GM12878 (cell line): Measurements from ENCODE around the gene DLG2. TPM values are rescaled to one million over a fixed set of nuclear protein-coding genes. Genes with fewer than 3 reads are reported as not detected.

Source experiments
- ATAC-seq: fragments of 200-7000 bp; cut with Tn5 transposase; 3 replicates; pipeline ENCODE4 v1.9.1; 2020; ENCODE audit warnings: mild to moderate bottlenecking, moderate library complexity
- BruUV-seq: library from RNA; stranded (reverse); fragments of 400-500 nt; replicated peaks from 2 replicates; lab custom pipeline; 2021; lab: Mats Ljungman, UMichigan
- CTCF ChIA-PET: fragments of 300-600 bp; sonication (Branson Sonifier 250); formaldehyde crosslinking; extraction: SDS; loops from one replicate; lab custom pipeline; 2021; ENCODE audit warnings: inconsistent platforms; lab: Yijun Ruan, JAX
- POLR2A ChIA-PET: fragments of 350-600 bp; formaldehyde crosslinking; extraction: SDS; loops from one replicate; lab custom pipeline; 2021; ENCODE audit warnings: inconsistent platforms; lab: Charles Lee
- RAD21 ChIA-PET: fragments of 300-600 bp; sonication (Branson Sonifier 250); formaldehyde crosslinking; loops from one replicate; lab custom pipeline; 2023; ENCODE audit warnings: antibody characterized with exemption; ENCODE audit not compliant: unreplicated experiment; lab: Charles Lee
- SMC1A ChIA-PET: fragments of 300-600 bp; sonication (Branson Sonifier 250); formaldehyde crosslinking; loops from one replicate; lab custom pipeline; 2023; ENCODE audit not compliant: unreplicated experiment, uncharacterized antibody; lab: Charles Lee
- DNase-seq: peaks from one replicate; pipeline ENCODE4 v3.0.0-alpha.2; 2011; ENCODE audit warnings: low read depth, low spot score
- FAIRE-seq: peaks from 3 replicates; lab custom pipeline; 2011; peaks lifted over from hg19 to GRCh38; lab: Jason Lieb, UNC
- H2AFZ ChIP-seq: 2 replicates; pipeline ENCODE4 v1.6.0; 2011; ENCODE audit warnings: low read depth, low read length, control low read depth; ENCODE audit not compliant: control insufficient read depth
- H3K27ac ChIP-seq: 2 replicates; pipeline ENCODE4 v1.5.1; 2011; ENCODE audit warnings: control low read depth; ENCODE audit not compliant: control insufficient read depth, insufficient read depth
- H3K27me3 ChIP-seq, 2 experiments: replicated peaks in 1 of 2; 2 replicates each; pipeline versions ENCODE4 v1.6.0 to v1.6.1; 2011; ENCODE audit warnings: low read length in 1 of 2; ENCODE audit not compliant: control insufficient read depth in 2 of 2, insufficient read depth in 2 of 2
- H3K36me3 ChIP-seq, 2 experiments: 2 replicates each; pipeline ENCODE4 v1.5.1; 2011; ENCODE audit warnings: low read length in 1 of 2; ENCODE audit not compliant: control insufficient read depth in 2 of 2, insufficient read depth in 2 of 2
- H3K4me1 ChIP-seq: 2 replicates; pipeline ENCODE4 v1.6.1; 2011; ENCODE audit warnings: mild to moderate bottlenecking, low read length, moderate library complexity, mixed read lengths; ENCODE audit not compliant: control insufficient read depth, insufficient read depth
- H3K4me2 ChIP-seq: 2 replicates; pipeline ENCODE4 v1.6.0; 2011; ENCODE audit warnings: control low read depth; ENCODE audit not compliant: control insufficient read depth, insufficient read depth
- H3K4me3 ChIP-seq: fragments of 200-600 bp; sonication (generic); 2 replicates; pipeline ENCODE4 v1.5.1; 2016
- H3K79me2 ChIP-seq: 2 replicates; pipeline ENCODE4 v1.6.0; 2011; ENCODE audit warnings: low read length; ENCODE audit not compliant: control insufficient read depth, insufficient read depth
- H3K9ac ChIP-seq: 2 replicates; pipeline ENCODE4 v1.8.0; 2011; ENCODE audit warnings: low read length, control low read depth, mixed read lengths; ENCODE audit not compliant: control insufficient read depth, insufficient read depth
- H3K9me3 ChIP-seq: replicated peaks from 3 replicates; pipeline ENCODE4 v1.5.1; 2011; ENCODE audit warnings: mild to moderate bottlenecking, low read length; ENCODE audit not compliant: control insufficient read depth, insufficient read depth
- H4K20me1 ChIP-seq: 2 replicates; pipeline ENCODE4 v1.6.0; 2011; ENCODE audit not compliant: control insufficient read depth, insufficient read depth
- ATF7 ChIP-seq: fragments of 450-650 bp; IDR thresholded peaks from 2 replicates; pipeline ENCODE4 v1.6.1; 2016; ENCODE audit warnings: low read depth, mild to moderate bottlenecking
- EED ChIP-seq: sonication (generic); IDR thresholded peaks from 2 replicates; pipeline ENCODE4 v1.6.1; 2016; ENCODE audit warnings: antibody characterized with exemption, low read depth
- ESRRA ChIP-seq: IDR thresholded peaks from 2 replicates; pipeline ENCODE4 v1.6.1; 2012; ENCODE audit warnings: mild to moderate bottlenecking, low read length, improper control_type of control experiment
- GABPA ChIP-seq: IDR thresholded peaks from 2 replicates; pipeline ENCODE4 v1.6.1; 2014; ENCODE audit warnings: antibody characterized with exemption, low read depth, mild to moderate bottlenecking, inconsistent platforms
- IKZF1 ChIP-seq: fragments of 450-650 bp; conservative IDR thresholded peaks from 2 replicates; pipeline ENCODE4 v1.6.1; 2017; ENCODE audit warnings: antibody characterized with exemption, mild to moderate bottlenecking
- NR2C1 ChIP-seq: fragments of 450-650 bp; IDR thresholded peaks from 2 replicates; pipeline ENCODE4 v1.6.1; 2017; ENCODE audit warnings: antibody characterized with exemption, mild to moderate bottlenecking, moderate library complexity
- NR2F1 ChIP-seq: fragments of 450-650 bp; conservative IDR thresholded peaks from 2 replicates; pipeline ENCODE4 v1.6.1; 2017; ENCODE audit warnings: mild to moderate bottlenecking
- SMC3 ChIP-seq: IDR thresholded peaks from 2 replicates; pipeline ENCODE4 v1.6.1; 2011; ENCODE audit warnings: low read length, improper control_type of control experiment, borderline replicate concordance
- YY1 ChIP-seq: IDR thresholded peaks from 2 replicates; pipeline ENCODE4 v1.6.1; 2011; ENCODE audit warnings: low read depth, mild to moderate bottlenecking, low read length
- WGBS: methylation state at CpG from one replicate; pipeline ENCODE4 v1.1.6; 2016; ENCODE audit warnings: low lambda C conversion rate; ENCODE audit not compliant: insufficient replicate concordance, insufficient coverage; ENCODE audit errors: missing lambda C conversion rate; 5-methylcytosine and 5-hydroxymethylcytosine counted together
- in situ Hi-C: fragments of 300-500 bp; cut with MboI; formaldehyde crosslinking; loops from 9 replicates; pipeline ENCODE4 v1.14.3; 2018; ENCODE audit warnings: mixed read lengths
- intact Hi-C: fragments of 100-400 bp; cut with micrococcal nuclease; formaldehyde crosslinking; loops from one replicate; pipeline ENCODE4 v1.14.2; 2022; ENCODE audit not compliant: unreplicated experiment
- polyA plus RNA-seq, 11 experiments: library from polyadenylated mRNA; depleted of rRNA in 4 of 11; unstranded in 6 of 11; stranded (reverse) in 5 of 11; fragments of >200 nt; fragmentation: Nextera tagmentation in 4 of 11; fragmentation: Illumina TruSeq in 1 of 11; extraction: Ambion mirVana in 4 of 11; extraction: Trizol in 1 of 11; gene quantifications; 1 replicate in 1 of 11; 2 replicates in 10 of 11; pipeline versions ENCODE4 v1.2.1 to v1.2.3, GENCODE V29; 2011 to 2016; ENCODE audit warnings: inconsistent platforms in 2 of 11, missing spikeins in 2 of 11, low read depth in 1 of 11
- total RNA-seq, 4 experiments: library from RNA; depleted of rRNA in 3 of 4; stranded (reverse); fragments of >200 nt in 3 of 4; fragmentation: Illumina TruSeq in 1 of 4; extraction: Trizol in 1 of 4; gene quantifications; 2 replicates each; pipeline versions ENCODE4 v1.2.1 to v1.2.3, GENCODE V29; 2013 to 2021
- TF ChIP-seq, protein P1 (sequence below): fragments of 450-650 bp; IDR thresholded peaks from 2 replicates; pipeline ENCODE4 v1.6.1; 2018; ENCODE audit warnings: mild to moderate bottlenecking, low read depth, moderate library complexity; ENCODE audit not compliant: partially characterized antibody
- TF ChIP-seq, protein P2 (sequence below): IDR thresholded peaks from 2 replicates; pipeline ENCODE4 v1.6.1; 2011; ENCODE audit warnings: low read depth, low read length, improper control_type of control experiment, borderline replicate concordance
- TF ChIP-seq, protein P3 (sequence below): fragments of 450-650 bp; IDR thresholded peaks from 2 replicates; pipeline ENCODE4 v1.6.1; 2017; ENCODE audit warnings: low read depth, mild to moderate bottlenecking, moderate library complexity
- TF ChIP-seq, protein P4 (sequence below): fragments of 450-650 bp; IDR thresholded peaks from 2 replicates; pipeline ENCODE4 v1.6.1; 2017; ENCODE audit warnings: mild to moderate bottlenecking
- TF ChIP-seq, protein P5 (sequence below): fragments of 450-650 bp; IDR thresholded peaks from 2 replicates; pipeline ENCODE4 v1.6.1; 2016; ENCODE audit warnings: mild to moderate bottlenecking

Gene DLG2
- total and polyA plus RNA-seq, 10 of the 15 experiments (the other 5 are each of a cell fraction or from before 2014, with no cell fraction given) = 0.09 to 0.98 (median 0.35) TPM

DNA sequence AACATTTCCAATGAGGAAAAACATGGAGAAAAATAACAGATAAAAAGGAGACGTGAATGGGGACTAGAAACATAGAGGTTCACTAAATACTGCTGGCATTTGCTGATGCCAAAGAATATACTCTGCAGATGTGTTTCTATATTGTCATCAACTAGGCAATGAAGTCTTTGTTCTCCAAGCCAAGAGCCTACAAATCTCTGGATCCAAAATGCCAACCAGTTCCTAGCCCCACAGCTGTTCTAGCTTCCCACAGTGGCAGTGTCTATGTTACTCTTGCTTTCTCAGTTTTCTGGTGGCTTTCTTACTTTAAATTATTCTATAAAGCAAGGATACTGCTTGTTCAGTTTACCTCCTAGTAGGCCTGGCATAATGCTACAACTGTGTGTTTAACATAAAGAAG lies 1363.1 kb downstream of the DLG2 start:
- Histone ChIP-seq H3K4me3 (no peak overlapping the region), H3K4me2 (no peak overlapping the region), H3K27ac (no peak overlapping the region), H3K9ac (no peak overlapping the region), H3K27me3 (no peaks in the 10 kb centered on the region; a peak in 1 of 4 replicates)
- ATAC-seq = no peak
- intact Hi-C loops = no loop called here
- no peak for TF ChIP-seq IKZF1
- TF ChIP-seq GABPA = no peak
- no peak for TF ChIP-seq SMC3
- no peak for TF ChIP-seq YY1
- TF ChIP-seq, protein P1, sequence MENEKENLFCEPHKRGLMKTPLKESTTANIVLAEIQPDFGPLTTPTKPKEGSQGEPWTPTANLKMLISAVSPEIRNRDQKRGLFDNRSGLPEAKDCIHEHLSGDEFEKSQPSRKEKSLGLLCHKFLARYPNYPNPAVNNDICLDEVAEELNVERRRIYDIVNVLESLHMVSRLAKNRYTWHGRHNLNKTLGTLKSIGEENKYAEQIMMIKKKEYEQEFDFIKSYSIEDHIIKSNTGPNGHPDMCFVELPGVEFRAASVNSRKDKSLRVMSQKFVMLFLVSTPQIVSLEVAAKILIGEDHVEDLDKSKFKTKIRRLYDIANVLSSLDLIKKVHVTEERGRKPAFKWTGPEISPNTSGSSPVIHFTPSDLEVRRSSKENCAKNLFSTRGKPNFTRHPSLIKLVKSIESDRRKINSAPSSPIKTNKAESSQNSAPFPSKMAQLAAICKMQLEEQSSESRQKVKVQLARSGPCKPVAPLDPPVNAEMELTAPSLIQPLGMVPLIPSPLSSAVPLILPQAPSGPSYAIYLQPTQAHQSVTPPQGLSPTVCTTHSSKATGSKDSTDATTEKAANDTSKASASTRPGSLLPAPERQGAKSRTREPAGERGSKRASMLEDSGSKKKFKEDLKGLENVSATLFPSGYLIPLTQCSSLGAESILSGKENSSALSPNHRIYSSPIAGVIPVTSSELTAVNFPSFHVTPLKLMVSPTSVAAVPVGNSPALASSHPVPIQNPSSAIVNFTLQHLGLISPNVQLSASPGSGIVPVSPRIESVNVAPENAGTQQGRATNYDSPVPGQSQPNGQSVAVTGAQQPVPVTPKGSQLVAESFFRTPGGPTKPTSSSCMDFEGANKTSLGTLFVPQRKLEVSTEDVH = no peak
- TF ChIP-seq, protein P2, sequence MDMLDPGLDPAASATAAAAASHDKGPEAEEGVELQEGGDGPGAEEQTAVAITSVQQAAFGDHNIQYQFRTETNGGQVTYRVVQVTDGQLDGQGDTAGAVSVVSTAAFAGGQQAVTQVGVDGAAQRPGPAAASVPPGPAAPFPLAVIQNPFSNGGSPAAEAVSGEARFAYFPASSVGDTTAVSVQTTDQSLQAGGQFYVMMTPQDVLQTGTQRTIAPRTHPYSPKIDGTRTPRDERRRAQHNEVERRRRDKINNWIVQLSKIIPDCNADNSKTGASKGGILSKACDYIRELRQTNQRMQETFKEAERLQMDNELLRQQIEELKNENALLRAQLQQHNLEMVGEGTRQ = no peak
- no peak for TF ChIP-seq NR2C1
- TF ChIP-seq ATF7 = no peak
- TF ChIP-seq, protein P3, sequence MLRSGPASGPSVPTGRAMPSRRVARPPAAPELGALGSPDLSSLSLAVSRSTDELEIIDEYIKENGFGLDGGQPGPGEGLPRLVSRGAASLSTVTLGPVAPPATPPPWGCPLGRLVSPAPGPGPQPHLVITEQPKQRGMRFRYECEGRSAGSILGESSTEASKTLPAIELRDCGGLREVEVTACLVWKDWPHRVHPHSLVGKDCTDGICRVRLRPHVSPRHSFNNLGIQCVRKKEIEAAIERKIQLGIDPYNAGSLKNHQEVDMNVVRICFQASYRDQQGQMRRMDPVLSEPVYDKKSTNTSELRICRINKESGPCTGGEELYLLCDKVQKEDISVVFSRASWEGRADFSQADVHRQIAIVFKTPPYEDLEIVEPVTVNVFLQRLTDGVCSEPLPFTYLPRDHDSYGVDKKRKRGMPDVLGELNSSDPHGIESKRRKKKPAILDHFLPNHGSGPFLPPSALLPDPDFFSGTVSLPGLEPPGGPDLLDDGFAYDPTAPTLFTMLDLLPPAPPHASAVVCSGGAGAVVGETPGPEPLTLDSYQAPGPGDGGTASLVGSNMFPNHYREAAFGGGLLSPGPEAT = no peak
- TF ChIP-seq, protein P4, sequence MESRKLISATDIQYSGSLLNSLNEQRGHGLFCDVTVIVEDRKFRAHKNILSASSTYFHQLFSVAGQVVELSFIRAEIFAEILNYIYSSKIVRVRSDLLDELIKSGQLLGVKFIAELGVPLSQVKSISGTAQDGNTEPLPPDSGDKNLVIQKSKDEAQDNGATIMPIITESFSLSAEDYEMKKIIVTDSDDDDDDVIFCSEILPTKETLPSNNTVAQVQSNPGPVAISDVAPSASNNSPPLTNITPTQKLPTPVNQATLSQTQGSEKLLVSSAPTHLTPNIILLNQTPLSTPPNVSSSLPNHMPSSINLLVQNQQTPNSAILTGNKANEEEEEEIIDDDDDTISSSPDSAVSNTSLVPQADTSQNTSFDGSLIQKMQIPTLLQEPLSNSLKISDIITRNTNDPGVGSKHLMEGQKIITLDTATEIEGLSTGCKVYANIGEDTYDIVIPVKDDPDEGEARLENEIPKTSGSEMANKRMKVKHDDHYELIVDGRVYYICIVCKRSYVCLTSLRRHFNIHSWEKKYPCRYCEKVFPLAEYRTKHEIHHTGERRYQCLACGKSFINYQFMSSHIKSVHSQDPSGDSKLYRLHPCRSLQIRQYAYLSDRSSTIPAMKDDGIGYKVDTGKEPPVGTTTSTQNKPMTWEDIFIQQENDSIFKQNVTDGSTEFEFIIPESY = no peak
- TF ChIP-seq, protein P5, sequence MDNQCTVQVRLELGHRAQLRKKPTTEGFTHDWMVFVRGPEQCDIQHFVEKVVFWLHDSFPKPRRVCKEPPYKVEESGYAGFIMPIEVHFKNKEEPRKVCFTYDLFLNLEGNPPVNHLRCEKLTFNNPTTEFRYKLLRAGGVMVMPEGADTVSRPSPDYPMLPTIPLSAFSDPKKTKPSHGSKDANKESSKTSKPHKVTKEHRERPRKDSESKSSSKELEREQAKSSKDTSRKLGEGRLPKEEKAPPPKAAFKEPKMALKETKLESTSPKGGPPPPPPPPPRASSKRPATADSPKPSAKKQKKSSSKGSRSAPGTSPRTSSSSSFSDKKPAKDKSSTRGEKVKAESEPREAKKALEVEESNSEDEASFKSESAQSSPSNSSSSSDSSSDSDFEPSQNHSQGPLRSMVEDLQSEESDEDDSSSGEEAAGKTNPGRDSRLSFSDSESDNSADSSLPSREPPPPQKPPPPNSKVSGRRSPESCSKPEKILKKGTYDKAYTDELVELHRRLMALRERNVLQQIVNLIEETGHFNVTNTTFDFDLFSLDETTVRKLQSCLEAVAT = no peak
- TF ChIP-seq ESRRA = no peak
- no peak for TF ChIP-seq EED
- TF ChIP-seq NR2F1 = no peak
- TF ChIP-seq, all 136 proteins: peak for 0
- Histone ChIP-seq H2AFZ (no peak overlapping the region), H3K79me2 (no peaks in the 10 kb centered on the region), H3K9me3 (no peaks in the 10 kb centered on the region), H3K4me1 (no peaks in the 10 kb centered on the region), H4K20me1 (no peaks in the 10 kb centered on the region), H3K36me3 (no peaks in the 10 kb centered on the region)
- ChIA-PET RAD21 (no interaction called here), SMC1A (no interaction called here), POLR2A (no interaction called here), CTCF (no interaction called here)
- FAIRE-seq = no peak
- in situ Hi-C loops = loop anchor here (5.0 kb wide), 1 partner anchor 427 kb away; no protein-coding TSS in a partner anchor
- 58% methylated on average over 1 of the region's 1 CpG for WGBS
- DNase-seq = no peak
- BruUV-seq = no TSS peak
